ENCODE measurements around the gene TMEFF2.
"Not testable (repeated sequence)": the region's sequence is repeated elsewhere in the genome, so short reads cannot be mapped to it uniquely, and the experiment has no call there.

TMEFF2 gene

DNA sequence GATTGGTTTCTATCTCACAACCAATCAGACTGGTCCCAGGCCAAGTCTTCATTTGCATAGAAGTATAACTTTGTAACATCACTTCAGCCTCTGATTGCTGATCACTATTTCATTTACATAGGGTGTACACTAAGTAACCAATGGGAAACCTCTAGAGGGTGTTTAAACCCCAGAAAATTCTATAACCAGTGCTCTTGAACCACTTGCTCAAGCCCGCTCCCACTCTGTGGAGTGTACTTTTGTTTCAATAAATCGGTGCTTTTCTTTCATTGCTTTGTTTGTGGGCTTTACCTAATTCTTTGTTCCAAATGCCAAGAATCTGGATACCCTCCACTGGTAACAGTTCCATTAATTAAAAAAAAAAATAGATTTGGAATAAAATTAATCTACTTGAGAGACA lies 77.0 kb downstream of the TMEFF2 start:
- Histone ChIP-seq H3K9me3 (ENCODE audit: control insufficient read depth, low read length) (no peaks in the 10 kb centered on the region), H3K4me3 (ENCODE audit: insufficient read depth, low read depth, low read length) (no peak overlapping the region), H3K4me1 (ENCODE audit: control insufficient read depth, insufficient read depth, low read length) (no peaks in the 10 kb centered on the region), H3K36me3 (ENCODE audit: control insufficient read depth, insufficient read depth, low read length) (no peaks in the 10 kb centered on the region), H3K27me3 (ENCODE audit: control insufficient read depth, insufficient read depth, low read length, poor library complexity, severe bottlenecking) (no peaks in the 10 kb centered on the region), H3K27ac (ENCODE audit: insufficient read depth, low read depth, low read length, poor library complexity, severe bottlenecking) (no peak overlapping the region)
- 68 to 82% methylated on average over 2 of the region's 2 CpGs for WGBS, 2 experiments

DNA sequence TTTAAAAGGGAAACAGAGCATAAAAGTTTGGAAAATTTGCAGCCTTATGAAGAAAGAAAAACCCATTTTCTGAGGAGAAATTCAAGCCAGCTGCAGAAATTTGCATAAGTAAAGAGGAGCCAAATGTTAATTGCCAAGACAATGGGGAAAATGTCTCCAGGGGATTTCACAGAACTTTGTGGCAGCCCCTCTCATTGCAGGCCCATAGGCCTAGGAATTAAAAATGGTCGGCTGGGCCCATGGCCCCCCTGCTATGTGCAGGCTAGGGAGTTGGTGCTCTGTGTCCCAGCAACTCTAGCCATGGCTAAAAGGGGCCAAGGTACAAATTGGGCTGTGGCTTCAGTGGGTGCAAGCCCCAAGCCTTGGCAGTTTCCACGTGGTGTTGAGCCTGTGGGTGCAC lies 83.2 kb downstream of the TMEFF2 start:
- 66 to 81% methylated on average over 2 of the region's 2 CpGs for WGBS, 2 experiments
- H3K9me3 ChIP-seq (ENCODE audit: control insufficient read depth, low read length); H3K36me3 ChIP-seq (ENCODE audit: control insufficient read depth, insufficient read depth, low read length); H3K4me1 ChIP-seq (ENCODE audit: control insufficient read depth, insufficient read depth, low read length); H3K27me3 ChIP-seq (ENCODE audit: control insufficient read depth, insufficient read depth, low read length, poor library complexity, severe bottlenecking); H3K27ac ChIP-seq (ENCODE audit: insufficient read depth, low read depth, low read length, poor library complexity, severe bottlenecking); H3K4me3 ChIP-seq (ENCODE audit: insufficient read depth, low read depth, low read length): not testable (repeated sequence)

DNA sequence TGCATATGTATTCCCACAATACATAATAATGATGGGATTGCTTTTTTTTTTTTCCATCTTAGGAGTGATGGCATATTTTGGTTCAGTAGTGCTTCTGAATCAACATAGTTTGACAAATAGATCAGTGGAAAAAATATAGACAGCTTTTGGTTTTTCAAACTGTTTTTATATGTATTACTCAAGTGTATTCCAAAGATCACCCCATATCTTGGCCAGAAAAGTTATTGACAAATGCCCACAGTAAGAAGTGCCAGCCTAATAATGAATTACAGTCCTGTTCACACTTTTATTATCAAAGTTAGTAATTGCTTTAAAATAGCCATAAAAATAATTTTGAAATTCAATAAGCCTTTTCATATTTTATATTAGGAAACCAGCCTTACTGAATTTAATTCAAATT lies 95.0 kb downstream of the TMEFF2 start:
- Histone ChIP-seq H3K9me3 (ENCODE audit: control insufficient read depth, low read length) (no peaks in the 10 kb centered on the region), H3K27me3 (ENCODE audit: control insufficient read depth, insufficient read depth, low read length, poor library complexity, severe bottlenecking) (no peaks in the 10 kb centered on the region), H3K36me3 (ENCODE audit: control insufficient read depth, insufficient read depth, low read length) (no peaks in the 10 kb centered on the region), H3K4me3 (ENCODE audit: insufficient read depth, low read depth, low read length) (no peak overlapping the region), H3K27ac (ENCODE audit: insufficient read depth, low read depth, low read length, poor library complexity, severe bottlenecking) (no peak overlapping the region), H3K4me1 (ENCODE audit: control insufficient read depth, insufficient read depth, low read length) (no peaks in the 10 kb centered on the region)

DNA sequence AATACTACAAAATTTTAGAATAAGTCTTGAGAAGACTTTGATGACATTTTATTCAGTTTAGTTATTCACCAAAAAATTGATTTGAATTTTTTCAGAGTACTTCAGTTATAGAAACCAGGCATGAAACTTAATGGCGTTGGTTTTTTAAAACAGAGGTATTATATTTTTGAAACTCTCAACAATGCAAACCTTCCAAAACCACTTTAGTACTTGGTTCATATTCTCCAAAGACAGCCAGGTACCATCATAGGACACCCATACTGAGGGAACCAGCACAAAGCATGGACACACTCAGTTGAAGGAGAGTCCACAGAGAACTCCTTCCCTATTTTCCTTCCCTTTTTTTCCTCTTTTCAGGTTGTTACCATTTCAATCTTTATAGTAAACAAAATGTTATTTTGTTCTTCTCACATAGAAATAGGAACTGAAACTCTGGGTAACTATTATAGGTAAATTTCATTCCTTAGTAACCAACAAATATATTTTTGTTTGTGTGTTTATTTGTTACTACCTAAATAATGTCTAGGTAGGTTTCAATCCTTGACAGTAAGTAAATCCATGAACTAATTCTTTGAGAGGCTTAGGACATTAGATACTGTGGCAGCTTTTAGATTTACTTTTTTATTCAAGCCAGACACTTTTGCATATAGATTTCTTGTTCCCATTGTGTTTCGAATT lies 95.8 kb downstream of the TMEFF2 start:
- no peaks in the 10 kb centered on the region for H3K27me3 ChIP-seq (ENCODE audit: control insufficient read depth, insufficient read depth, low read length, poor library complexity, severe bottlenecking)
- H3K36me3 ChIP-seq (ENCODE audit: control insufficient read depth, insufficient read depth, low read length) = no peaks in the 10 kb centered on the region
- H3K27ac ChIP-seq (ENCODE audit: insufficient read depth, low read depth, low read length, poor library complexity, severe bottlenecking) = no peak overlapping the region
- WGBS, 2 experiments = 94 to 100% methylated on average over 2 of the region's 2 CpGs
- no peak overlapping the region for H3K4me3 ChIP-seq (ENCODE audit: insufficient read depth, low read depth, low read length)
- no peaks in the 10 kb centered on the region for H3K4me1 ChIP-seq (ENCODE audit: control insufficient read depth, insufficient read depth, low read length)
- H3K9me3 ChIP-seq (ENCODE audit: control insufficient read depth, low read length) = no peaks in the 10 kb centered on the region

DNA sequence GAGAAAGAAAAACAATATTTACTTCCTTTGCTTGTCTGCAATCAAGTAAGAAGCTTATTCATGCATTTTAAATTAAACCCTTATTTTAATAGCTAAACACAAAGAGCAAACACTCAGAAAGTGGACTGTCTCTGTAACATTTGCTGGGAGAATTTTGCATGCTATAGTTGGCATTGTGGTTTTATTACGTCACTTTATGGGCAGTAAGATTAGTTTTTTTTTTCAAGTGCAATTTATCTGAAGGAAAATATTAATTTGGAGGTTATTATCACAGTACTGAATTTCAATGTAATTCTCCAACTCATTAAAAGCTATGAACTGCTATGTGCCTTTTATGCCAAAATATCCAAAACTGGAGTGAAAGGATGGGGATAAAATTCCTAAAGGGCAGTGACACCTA lies 103.3 kb downstream of the TMEFF2 start:
- Histone ChIP-seq H3K27ac (ENCODE audit: insufficient read depth, low read depth, low read length, poor library complexity, severe bottlenecking) (no peak overlapping the region), H3K4me1 (ENCODE audit: control insufficient read depth, insufficient read depth, low read length) (no peaks in the 10 kb centered on the region), H3K9me3 (ENCODE audit: control insufficient read depth, low read length) (no peaks in the 10 kb centered on the region), H3K27me3 (ENCODE audit: control insufficient read depth, insufficient read depth, low read length, poor library complexity, severe bottlenecking) (no peaks in the 10 kb centered on the region), H3K36me3 (ENCODE audit: control insufficient read depth, insufficient read depth, low read length) (no peaks in the 10 kb centered on the region), H3K4me3 (ENCODE audit: insufficient read depth, low read depth, low read length) (no peak overlapping the region)
- 91 to 94% methylated on average over 1 of the region's 1 CpG for WGBS, 2 experiments

DNA sequence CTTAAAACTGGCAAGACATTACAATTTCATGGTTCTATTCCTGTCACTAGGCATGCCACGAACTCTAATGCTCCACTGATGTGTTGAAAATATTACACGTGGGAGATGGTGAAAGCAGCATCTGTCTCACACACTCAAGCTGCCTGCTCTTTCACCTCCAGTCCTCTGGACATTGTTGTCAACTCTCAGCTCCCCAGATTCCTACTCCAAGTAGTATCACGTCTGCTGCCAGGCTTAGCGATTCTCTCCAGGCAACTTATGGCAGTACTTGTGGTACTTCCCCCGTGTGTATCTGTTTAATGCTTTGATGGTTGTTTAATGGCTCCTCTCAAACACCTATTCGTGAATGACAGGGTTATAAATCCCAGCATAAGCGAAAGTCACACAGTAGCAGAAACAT lies 103.8 kb downstream of the TMEFF2 start:
- H3K4me3 ChIP-seq (ENCODE audit: insufficient read depth, low read depth, low read length) = no peak overlapping the region
- H3K9me3 ChIP-seq (ENCODE audit: control insufficient read depth, low read length) = no peaks in the 10 kb centered on the region
- no peaks in the 10 kb centered on the region for H3K36me3 ChIP-seq (ENCODE audit: control insufficient read depth, insufficient read depth, low read length)
- H3K27me3 ChIP-seq (ENCODE audit: control insufficient read depth, insufficient read depth, low read length, poor library complexity, severe bottlenecking) = no peaks in the 10 kb centered on the region
- no peaks in the 10 kb centered on the region for H3K4me1 ChIP-seq (ENCODE audit: control insufficient read depth, insufficient read depth, low read length)
- WGBS, 2 experiments = 86 to 87% methylated on average over 7 of the region's 7 CpGs
- no peak overlapping the region for H3K27ac ChIP-seq (ENCODE audit: insufficient read depth, low read depth, low read length, poor library complexity, severe bottlenecking)

DNA sequence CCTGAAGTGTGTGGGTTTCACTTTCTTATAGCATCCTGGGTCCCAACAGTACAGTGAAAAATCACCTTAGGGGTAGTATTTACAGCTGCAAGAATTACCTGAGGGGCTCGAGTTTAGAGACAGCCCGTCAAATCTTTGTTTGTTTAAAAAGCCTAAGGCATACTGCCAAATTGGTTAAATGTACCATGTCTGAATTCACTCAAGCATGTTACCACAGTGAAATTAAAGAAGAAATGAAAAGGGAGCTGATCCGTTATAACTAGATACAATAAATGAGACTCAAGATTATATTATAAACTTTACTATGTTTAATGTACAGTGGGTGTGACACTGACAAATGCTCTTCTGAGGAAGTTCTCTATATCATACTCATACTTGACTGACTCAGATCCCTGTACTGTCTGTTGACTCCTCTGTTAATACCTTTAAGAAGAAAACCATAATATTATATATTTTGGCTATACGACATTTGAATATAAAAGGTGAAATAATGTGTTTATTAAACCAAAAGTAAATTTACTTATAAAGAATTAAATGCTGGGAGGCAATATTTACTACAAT lies 107.3 kb downstream of the TMEFF2 start:
- Histone ChIP-seq H3K27ac (ENCODE audit: insufficient read depth, low read depth, low read length, poor library complexity, severe bottlenecking) (no peak overlapping the region), H3K4me1 (ENCODE audit: control insufficient read depth, insufficient read depth, low read length) (no peaks in the 10 kb centered on the region), H3K4me3 (ENCODE audit: insufficient read depth, low read depth, low read length) (no peak overlapping the region), H3K9me3 (ENCODE audit: control insufficient read depth, low read length) (no peaks in the 10 kb centered on the region), H3K36me3 (ENCODE audit: control insufficient read depth, insufficient read depth, low read length) (no peaks in the 10 kb centered on the region), H3K27me3 (ENCODE audit: control insufficient read depth, insufficient read depth, low read length, poor library complexity, severe bottlenecking) (no peaks in the 10 kb centered on the region)
- WGBS, 2 experiments = 70 to 92% methylated on average over 2 of the region's 4 CpGs

DNA sequence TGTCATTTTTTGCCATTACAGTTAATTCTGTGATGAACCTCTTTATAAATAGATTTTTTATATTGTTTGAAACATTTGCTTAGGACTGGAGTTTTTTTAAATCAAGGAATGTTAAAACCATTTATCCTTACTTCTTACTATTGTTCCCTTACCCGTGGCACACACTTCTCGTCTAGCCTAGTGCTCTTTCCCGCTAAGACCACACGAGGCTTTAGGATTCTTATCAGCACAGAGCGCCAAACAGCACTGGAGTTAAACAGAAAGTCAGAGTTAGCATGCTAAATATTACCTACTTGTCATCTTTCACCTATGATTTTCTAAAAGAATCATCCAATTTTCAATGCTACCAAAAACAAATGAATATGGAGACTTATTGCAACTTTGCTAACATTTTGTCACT lies 112.6 kb downstream of the TMEFF2 start:
- H3K36me3 ChIP-seq (ENCODE audit: control insufficient read depth, insufficient read depth, low read length) = no peaks in the 10 kb centered on the region
- H3K27ac ChIP-seq (ENCODE audit: insufficient read depth, low read depth, low read length, poor library complexity, severe bottlenecking) = no peak overlapping the region
- H3K9me3 ChIP-seq (ENCODE audit: control insufficient read depth, low read length) = no peaks in the 10 kb centered on the region
- no peaks in the 10 kb centered on the region for H3K4me1 ChIP-seq (ENCODE audit: control insufficient read depth, insufficient read depth, low read length)
- H3K4me3 ChIP-seq (ENCODE audit: insufficient read depth, low read depth, low read length) = no peak overlapping the region
- H3K27me3 ChIP-seq (ENCODE audit: control insufficient read depth, insufficient read depth, low read length, poor library complexity, severe bottlenecking) = no peaks in the 10 kb centered on the region
- 94 to 95% methylated on average over 5 of the region's 5 CpGs for WGBS, 2 experiments

DNA sequence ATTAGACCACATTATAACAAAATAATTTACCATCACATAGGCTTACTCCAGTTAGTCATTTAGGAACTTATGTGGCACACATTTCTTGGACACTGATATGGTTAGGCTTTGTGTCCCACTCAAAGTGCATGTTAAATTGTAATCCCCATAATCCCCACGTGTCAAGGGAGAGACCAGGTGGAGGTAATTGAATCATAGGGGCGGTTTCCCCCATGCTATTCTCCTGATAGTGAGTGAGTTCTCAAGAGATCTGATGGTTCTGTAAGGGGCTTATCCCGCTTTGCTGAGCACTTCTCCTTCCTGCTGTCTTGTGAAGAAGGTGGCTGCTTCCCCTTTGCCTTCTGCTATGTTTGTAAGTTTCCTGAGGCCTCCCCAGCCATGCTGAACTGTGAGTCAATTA lies 114.6 kb downstream of the TMEFF2 start:
- H3K27ac ChIP-seq (ENCODE audit: insufficient read depth, low read depth, low read length, poor library complexity, severe bottlenecking); H3K4me1 ChIP-seq (ENCODE audit: control insufficient read depth, insufficient read depth, low read length); H3K9me3 ChIP-seq (ENCODE audit: control insufficient read depth, low read length); H3K27me3 ChIP-seq (ENCODE audit: control insufficient read depth, insufficient read depth, low read length, poor library complexity, severe bottlenecking); H3K36me3 ChIP-seq (ENCODE audit: control insufficient read depth, insufficient read depth, low read length); H3K4me3 ChIP-seq (ENCODE audit: insufficient read depth, low read depth, low read length): not testable (repeated sequence)
- WGBS, 2 experiments = 84% methylated on average over 3 of the region's 3 CpGs

DNA sequence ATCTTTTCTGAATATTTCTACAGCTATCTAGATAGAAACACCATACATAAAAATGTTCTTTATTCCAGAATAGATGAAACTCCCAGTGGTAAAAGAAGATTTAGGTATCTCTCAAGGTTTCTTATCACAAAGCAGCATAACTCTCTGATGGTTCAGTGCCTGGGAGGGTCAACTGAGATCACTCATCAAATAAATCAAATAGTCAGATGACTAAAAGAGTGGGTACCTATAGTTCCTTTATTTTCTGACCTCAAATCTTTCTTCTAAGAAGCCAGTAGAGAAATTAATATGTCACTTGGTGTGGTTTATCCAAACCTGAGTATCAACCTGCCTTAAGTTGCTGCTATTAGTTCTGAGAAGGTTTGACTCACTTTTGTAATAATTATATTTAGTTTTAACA lies 120.9 kb downstream of the TMEFF2 start:
- Histone ChIP-seq H3K4me1 (ENCODE audit: control insufficient read depth, insufficient read depth, low read length) (no peaks in the 10 kb centered on the region), H3K27me3 (ENCODE audit: control insufficient read depth, insufficient read depth, low read length, poor library complexity, severe bottlenecking) (no peaks in the 10 kb centered on the region), H3K4me3 (ENCODE audit: insufficient read depth, low read depth, low read length) (no peak overlapping the region), H3K36me3 (ENCODE audit: control insufficient read depth, insufficient read depth, low read length) (no peaks in the 10 kb centered on the region), H3K9me3 (ENCODE audit: control insufficient read depth, low read length) (no peaks in the 10 kb centered on the region), H3K27ac (ENCODE audit: insufficient read depth, low read depth, low read length, poor library complexity, severe bottlenecking) (no peak overlapping the region)

DNA sequence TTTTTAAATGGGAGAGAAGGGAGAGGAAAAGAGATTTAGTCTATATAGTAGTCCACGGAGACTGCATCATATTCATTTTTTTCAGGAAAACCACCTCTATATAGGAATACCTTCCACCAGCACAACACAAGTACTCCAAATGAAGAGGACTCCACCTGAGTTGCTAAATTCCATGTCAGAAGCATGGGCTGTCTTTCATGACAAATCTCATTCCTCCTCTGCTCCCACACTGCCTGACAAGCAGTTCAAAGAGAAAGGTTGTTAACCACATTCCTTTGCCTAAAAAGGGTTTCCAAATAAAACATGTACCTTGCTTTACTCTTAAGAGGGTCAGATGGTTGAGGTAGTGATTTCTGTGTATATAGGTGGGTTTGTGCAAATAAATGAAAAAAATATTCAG lies 122.0 kb downstream of the TMEFF2 start:
- H3K4me1 ChIP-seq (ENCODE audit: control insufficient read depth, insufficient read depth, low read length) = no peaks in the 10 kb centered on the region
- H3K27ac ChIP-seq (ENCODE audit: insufficient read depth, low read depth, low read length, poor library complexity, severe bottlenecking) = no peak overlapping the region
- 71 to 84% methylated on average over 1 of the region's 1 CpG for WGBS, 2 experiments
- no peaks in the 10 kb centered on the region for H3K36me3 ChIP-seq (ENCODE audit: control insufficient read depth, insufficient read depth, low read length)
- H3K27me3 ChIP-seq (ENCODE audit: control insufficient read depth, insufficient read depth, low read length, poor library complexity, severe bottlenecking) = no peaks in the 10 kb centered on the region
- no peak overlapping the region for H3K4me3 ChIP-seq (ENCODE audit: insufficient read depth, low read depth, low read length)
- no peaks in the 10 kb centered on the region for H3K9me3 ChIP-seq (ENCODE audit: control insufficient read depth, low read length)

Data from ectodermal cell (in vitro differentiated cells).